Neural crest cell (in vitro differentiated cells): ENCODE data around the gene LDB2. TPM values are rescaled to one million over a fixed set of nuclear protein-coding genes. Genes with fewer than 3 reads are reported as not detected.

Experiments
- DNase-seq: peaks from one replicate; pipeline ENCODE4 v3.0.0; 2021; ENCODE audit warnings: low read depth, mixed read lengths, low spot score
- H3K27ac Mint-ChIP-seq: one replicate; pipeline ENCODE4 v1.8.0; 2021; ENCODE audit warnings: mild to moderate bottlenecking, mixed read lengths; ENCODE audit not compliant: unreplicated experiment
- H3K27me3 Mint-ChIP-seq: 2 replicates; pipeline ENCODE4 v1.8.0; 2021; ENCODE audit warnings: low read depth, mild to moderate bottlenecking, mixed read lengths
- H3K36me3 Mint-ChIP-seq: 2 replicates; pipeline ENCODE4 v1.8.0; 2021; ENCODE audit warnings: low read depth, mild to moderate bottlenecking, mixed read lengths
- H3K4me1 Mint-ChIP-seq: 2 replicates; pipeline ENCODE4 v1.8.0; 2021; ENCODE audit warnings: mixed read lengths
- H3K4me3 Mint-ChIP-seq: one replicate; pipeline ENCODE4 v1.8.0; 2021; ENCODE audit warnings: mild to moderate bottlenecking, mixed read lengths
- H3K9me3 Mint-ChIP-seq: 2 replicates; pipeline ENCODE4 v1.8.0; 2021; ENCODE audit warnings: mixed read lengths
- CTCF ChIP-seq: fragments of 200-600 bp; sonication (generic); conservative IDR thresholded peaks from 2 replicates; pipeline ENCODE4 v1.5.0; 2021; ENCODE audit warnings: antibody characterized with exemption, mild to moderate bottlenecking
- total RNA-seq: library from RNA; stranded (reverse); gene quantifications from 2 replicates; pipeline ENCODE4 v1.2.1, GENCODE V29; 2021

The LDB2 gene
- total RNA-seq, 1 donor from 2014 or later: 12.7 TPM

GRCh38 chr4:16862697-16863096 is 35.7 kb downstream of the LDB2 start:
- H3K36me3 Mint-ChIP-seq: peaks cover 3% of the 10 kb centered on the region
- TF ChIP-seq CTCF: no peak
- H3K27ac Mint-ChIP-seq: no peak overlapping the region
- H3K4me3 Mint-ChIP-seq: no peak overlapping the region
- no peak for DNase-seq
- no peaks in the 10 kb centered on the region for H3K27me3 Mint-ChIP-seq
- H3K9me3 Mint-ChIP-seq: no peaks in the 10 kb centered on the region
- H3K4me1 Mint-ChIP-seq: no peaks in the 10 kb centered on the region

- DNase-seq: no peak
- H3K36me3 Mint-ChIP-seq: no peaks in the 10 kb centered on the region
- no peak for TF ChIP-seq CTCF
- no peak overlapping the region for H3K27ac Mint-ChIP-seq
- no peaks in the 10 kb centered on the region for H3K4me1 Mint-ChIP-seq
- H3K4me3 Mint-ChIP-seq: no peak overlapping the region
- H3K9me3 Mint-ChIP-seq: peaks cover 3% of the 10 kb centered on the region
- H3K27me3 Mint-ChIP-seq: no peaks in the 10 kb centered on the region
Observed at GRCh38 chr4:16860516-16860915, 37.9 kb downstream of the LDB2 start.

GRCh38 chr4:16859031-16859430 is 39.4 kb downstream of the LDB2 start:
- Mint-ChIP-seq H3K27me3 (no peaks in the 10 kb centered on the region), H3K4me3 (no peak overlapping the region)

GRCh38 chr4:16858275-16858752 is 40.1 kb downstream of the LDB2 start:
- no peak for DNase-seq
- TF ChIP-seq CTCF: no peak
- H3K4me1 Mint-ChIP-seq: no peaks in the 10 kb centered on the region
- no peak overlapping the region for H3K4me3 Mint-ChIP-seq
- peaks cover 3% of the 10 kb centered on the region for H3K9me3 Mint-ChIP-seq
- no peak overlapping the region for H3K27ac Mint-ChIP-seq
- H3K27me3 Mint-ChIP-seq: no peaks in the 10 kb centered on the region
- H3K36me3 Mint-ChIP-seq: no peaks in the 10 kb centered on the region

More at GRCh38 chr4:16859031-16859430, 39.4 kb downstream of the LDB2 start:
- DNase-seq: no peak
- H3K9me3 Mint-ChIP-seq: peaks cover 3% of the 10 kb centered on the region
- H3K27ac Mint-ChIP-seq: no peak overlapping the region
- no peak for TF ChIP-seq CTCF
- no peaks in the 10 kb centered on the region for H3K4me1 Mint-ChIP-seq
- H3K36me3 Mint-ChIP-seq: no peaks in the 10 kb centered on the region

- Mint-ChIP-seq H3K27ac (no peak overlapping the region), H3K9me3 (peaks cover 3% of the 10 kb centered on the region), H3K4me3 (no peak overlapping the region), H3K4me1 (no peaks in the 10 kb centered on the region), H3K36me3 (no peaks in the 10 kb centered on the region), H3K27me3 (no peaks in the 10 kb centered on the region)
- DNase-seq: no peak
- no peak for TF ChIP-seq CTCF
Observed at GRCh38 chr4:16857425-16857824, 41.0 kb downstream of the LDB2 start.

GRCh38 chr4:16853640-16854039 is 44.8 kb downstream of the LDB2 start:
- no peak for TF ChIP-seq CTCF
- H3K27ac Mint-ChIP-seq: no peak overlapping the region
- DNase-seq: no peak
- H3K36me3 Mint-ChIP-seq: no peaks in the 10 kb centered on the region
- H3K4me3 Mint-ChIP-seq: no peak overlapping the region
- no peaks in the 10 kb centered on the region for H3K27me3 Mint-ChIP-seq
- no peaks in the 10 kb centered on the region for H3K4me1 Mint-ChIP-seq
- peaks cover 5% of the 10 kb centered on the region for H3K9me3 Mint-ChIP-seq
